ENCODE measurements around the gene PTMS. TPM values are rescaled to one million over a fixed set of nuclear protein-coding genes. Genes with fewer than 3 reads are reported as not detected.
"Not testable (repeated sequence)": the region's sequence is repeated elsewhere in the genome, so short reads cannot be mapped to it uniquely, and the experiment has no call there.

PTMS gene
- total and polyA plus RNA-seq, 2 experiments from 2014 or later, result 290 to 467 TPM

DNA sequence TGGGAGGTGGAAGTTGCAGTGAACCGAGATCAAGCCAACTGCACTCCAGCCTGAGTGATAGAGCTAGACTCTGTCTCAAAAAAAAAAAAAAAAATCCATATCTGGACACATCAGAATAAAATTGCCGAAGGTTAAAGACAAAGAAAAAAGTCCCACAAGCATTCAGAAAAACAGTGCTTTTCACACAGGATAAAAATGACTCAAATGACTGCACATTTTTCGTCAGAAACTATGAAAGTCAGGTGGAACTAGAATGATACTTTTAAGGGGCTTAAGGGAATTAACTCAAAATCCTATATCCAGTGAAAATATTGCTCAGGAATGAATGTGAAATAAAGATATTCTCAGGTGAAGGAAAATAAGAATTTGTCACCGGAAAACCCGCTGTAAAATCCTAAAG, 29.4 kb upstream of the PTMS start:
- TF ChIP-seq, protein P1, sequence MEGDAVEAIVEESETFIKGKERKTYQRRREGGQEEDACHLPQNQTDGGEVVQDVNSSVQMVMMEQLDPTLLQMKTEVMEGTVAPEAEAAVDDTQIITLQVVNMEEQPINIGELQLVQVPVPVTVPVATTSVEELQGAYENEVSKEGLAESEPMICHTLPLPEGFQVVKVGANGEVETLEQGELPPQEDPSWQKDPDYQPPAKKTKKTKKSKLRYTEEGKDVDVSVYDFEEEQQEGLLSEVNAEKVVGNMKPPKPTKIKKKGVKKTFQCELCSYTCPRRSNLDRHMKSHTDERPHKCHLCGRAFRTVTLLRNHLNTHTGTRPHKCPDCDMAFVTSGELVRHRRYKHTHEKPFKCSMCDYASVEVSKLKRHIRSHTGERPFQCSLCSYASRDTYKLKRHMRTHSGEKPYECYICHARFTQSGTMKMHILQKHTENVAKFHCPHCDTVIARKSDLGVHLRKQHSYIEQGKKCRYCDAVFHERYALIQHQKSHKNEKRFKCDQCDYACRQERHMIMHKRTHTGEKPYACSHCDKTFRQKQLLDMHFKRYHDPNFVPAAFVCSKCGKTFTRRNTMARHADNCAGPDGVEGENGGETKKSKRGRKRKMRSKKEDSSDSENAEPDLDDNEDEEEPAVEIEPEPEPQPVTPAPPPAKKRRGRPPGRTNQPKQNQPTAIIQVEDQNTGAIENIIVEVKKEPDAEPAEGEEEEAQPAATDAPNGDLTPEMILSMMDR (IDR thresholded peaks at IDR 0.05; ENCODE audit: low read depth, low read length), result no peak
- H3K4me3 ChIP-seq, result no peak overlapping the region
- H3K27ac ChIP-seq, result no peak overlapping the region
- no peaks in the 10 kb centered on the region for H3K9me3 ChIP-seq (ENCODE audit: low read depth)
- H3K27me3 ChIP-seq, result no peaks in the 10 kb centered on the region
- H3K4me1 ChIP-seq (ENCODE audit: low read depth), result peaks cover 3% of the 10 kb centered on the region
- no peaks in the 10 kb centered on the region for H3K36me3 ChIP-seq
- DNase-seq (ENCODE audit: low read depth in 1 of 2, low spot score in 1 of 2), result no peak

DNA sequence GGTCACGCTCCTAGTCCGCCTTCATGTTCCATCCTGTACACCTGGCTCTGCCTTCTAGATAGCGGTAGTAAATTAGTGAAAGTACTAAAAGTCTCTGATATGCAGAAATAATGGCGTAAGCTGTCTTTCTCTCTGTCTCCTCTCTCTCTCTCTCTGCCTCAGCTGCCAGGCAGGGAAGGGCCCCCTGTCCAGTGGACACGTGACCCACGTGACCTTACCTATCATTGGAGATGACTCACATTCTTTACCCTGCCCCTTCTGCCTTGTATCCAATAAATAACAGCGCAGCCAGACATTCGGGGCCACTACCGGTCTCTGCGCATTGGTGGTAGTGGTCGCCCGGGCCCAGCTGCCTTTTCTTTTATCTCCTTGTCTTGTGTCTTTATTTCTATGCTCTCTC, 24.1 kb upstream of the PTMS start:
- not testable (repeated sequence) for H3K4me3 ChIP-seq; H3K4me1 ChIP-seq (ENCODE audit: low read depth); H3K27me3 ChIP-seq; H3K36me3 ChIP-seq; DNase-seq (ENCODE audit: low read depth in 1 of 2, low spot score in 1 of 2); H3K27ac ChIP-seq; H3K9me3 ChIP-seq (ENCODE audit: low read depth)

DNA sequence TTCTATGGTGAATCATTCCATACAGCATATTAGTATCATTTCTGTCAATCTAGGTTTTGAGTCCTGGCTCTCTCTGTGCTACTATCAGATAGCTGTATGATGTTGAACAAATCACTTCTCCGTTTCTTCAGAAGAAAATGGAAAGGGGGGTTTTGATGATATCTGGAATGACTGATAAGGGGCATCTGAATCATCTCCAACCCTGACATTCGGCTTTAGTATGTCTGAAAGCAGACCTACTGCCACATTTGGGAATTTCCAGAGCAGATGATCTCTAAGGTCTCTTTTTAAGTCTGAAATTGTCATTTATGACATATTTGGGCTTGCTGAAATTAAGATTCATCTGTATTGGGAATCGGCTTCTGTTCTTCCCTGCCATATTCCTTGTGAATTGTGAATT, 23.3 kb upstream of the PTMS start:
- Histone ChIP-seq H3K27ac (no peak overlapping the region), H3K4me1 (ENCODE audit: low read depth) (no peaks in the 10 kb centered on the region), H3K9me3 (ENCODE audit: low read depth) (no peaks in the 10 kb centered on the region), H3K27me3 (no peaks in the 10 kb centered on the region), H3K36me3 (peaks cover 13% of the 10 kb centered on the region), H3K4me3 (no peak overlapping the region)
- no peak for DNase-seq (ENCODE audit: low read depth in 1 of 2, low spot score in 1 of 2)
- TF ChIP-seq, protein P1 (IDR thresholded peaks at IDR 0.05; ENCODE audit: low read depth, low read length), result no peak

DNA sequence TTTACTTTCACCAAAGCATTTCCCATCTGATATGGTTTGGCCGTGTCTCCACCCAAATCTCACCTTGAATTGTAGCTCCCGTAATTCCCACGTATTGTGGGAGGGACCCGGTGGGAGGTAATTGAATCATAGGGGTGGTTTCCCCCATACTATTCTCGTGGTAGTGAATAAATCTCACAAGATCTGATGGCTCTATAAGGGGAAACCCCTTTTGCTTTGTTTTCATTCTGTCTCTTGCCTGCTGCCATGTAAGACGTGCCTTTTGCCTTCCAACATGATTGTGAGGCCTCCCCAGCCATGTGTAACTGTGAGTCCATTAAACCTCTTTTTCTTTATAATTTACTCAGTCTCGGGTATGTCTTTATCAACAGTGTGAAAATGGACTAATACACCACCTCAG, 22.9 kb upstream of the PTMS start:
- DNase-seq (ENCODE audit: low read depth in 1 of 2, low spot score in 1 of 2); H3K27ac ChIP-seq; H3K4me3 ChIP-seq; H3K4me1 ChIP-seq (ENCODE audit: low read depth); H3K9me3 ChIP-seq (ENCODE audit: low read depth); H3K27me3 ChIP-seq: not testable (repeated sequence)
- H3K36me3 ChIP-seq, result peaks cover 18% of the 10 kb centered on the region

DNA sequence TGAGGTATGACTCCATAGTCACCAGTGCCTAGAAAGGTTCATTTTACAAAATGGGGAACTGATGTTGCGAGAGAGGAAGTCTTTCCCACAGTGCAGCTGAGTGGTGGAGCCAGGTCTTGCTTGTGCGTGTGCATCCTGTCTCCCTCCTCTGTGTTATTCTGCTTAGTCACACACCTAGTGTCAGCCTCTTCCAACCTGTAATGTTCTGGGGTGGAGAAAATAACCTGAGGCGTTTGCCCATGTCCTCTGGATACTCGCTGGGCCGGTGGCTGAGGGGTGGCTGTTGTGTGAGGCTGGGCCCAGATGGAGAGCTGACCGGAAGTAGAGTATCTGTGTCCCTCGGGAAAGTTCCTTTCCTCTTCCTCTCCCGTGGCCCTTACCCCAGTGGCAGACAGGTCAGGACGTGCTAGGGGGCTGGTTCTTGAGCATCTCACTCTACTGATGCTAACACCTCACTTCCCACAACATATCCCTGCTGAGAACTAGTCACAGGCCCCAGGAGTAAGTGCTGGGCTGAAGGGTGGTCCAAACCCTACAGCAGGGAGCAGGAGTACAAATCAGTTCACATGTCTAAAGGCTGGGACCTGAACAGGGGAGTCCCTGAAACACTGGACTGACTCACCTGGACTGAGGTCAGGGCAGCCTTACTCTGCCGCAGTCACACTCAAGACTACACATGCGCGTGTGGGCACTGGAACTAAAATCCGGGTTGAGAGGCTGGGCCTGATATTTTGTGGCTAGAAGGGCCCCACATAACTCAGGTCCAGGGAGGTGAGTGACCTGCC, 20.2 kb upstream of the PTMS start:
- Histone ChIP-seq H3K4me1 (ENCODE audit: low read depth) (no peaks in the 10 kb centered on the region), H3K4me3 (no peak overlapping the region), H3K27ac (no peak overlapping the region), H3K36me3 (peaks cover 42% of the 10 kb centered on the region), H3K9me3 (ENCODE audit: low read depth) (no peaks in the 10 kb centered on the region), H3K27me3 (no peaks in the 10 kb centered on the region)
- no peak for DNase-seq (ENCODE audit: low read depth in 1 of 2, low spot score in 1 of 2)
- TF ChIP-seq, protein P1 (IDR thresholded peaks at IDR 0.05; ENCODE audit: low read depth, low read length), result no peak

DNA sequence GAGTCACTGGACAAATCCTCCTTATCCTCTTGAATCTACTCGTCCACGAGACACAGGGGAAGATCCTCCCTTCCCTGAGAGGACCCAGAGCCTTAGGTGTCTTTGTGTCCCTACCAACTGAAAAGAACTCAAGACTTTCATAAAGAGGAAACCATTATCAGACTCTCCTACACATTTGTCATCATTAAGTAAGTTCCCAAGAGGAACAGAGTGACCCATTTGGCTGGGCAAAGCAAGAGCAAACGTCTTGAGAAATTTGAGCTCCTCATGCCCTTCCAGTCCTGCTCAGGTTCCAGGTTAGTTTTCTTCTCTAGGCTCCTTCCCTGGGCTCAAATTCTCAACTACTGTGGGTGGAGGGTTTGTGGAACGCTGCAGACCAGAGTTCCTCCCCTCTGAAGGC, 18.9 kb upstream of the PTMS start:
- Histone ChIP-seq H3K4me3 (no peak overlapping the region), H3K9me3 (ENCODE audit: low read depth) (no peaks in the 10 kb centered on the region), H3K36me3 (peaks cover 52% of the 10 kb centered on the region), H3K27ac (peak overlapping the region; percentile 4), H3K4me1 (ENCODE audit: low read depth) (no peaks in the 10 kb centered on the region), H3K27me3 (no peaks in the 10 kb centered on the region)
- DNase-seq (ENCODE audit: low read depth in 1 of 2, low spot score in 1 of 2), result no peak
- TF ChIP-seq, protein P1 (IDR thresholded peaks at IDR 0.05; ENCODE audit: low read depth, low read length), result no peak

Data from cardiac muscle cell (in vitro differentiated cells and primary cell).